Mesendoderm (in vitro differentiated cells): ENCODE data around the gene FYB1.

Experiments
- DNase-seq: peaks from one replicate; pipeline ENCODE4 v3.0.0; 2013
- H2AK5ac ChIP-seq: 2 replicates; pipeline ENCODE4 v1.6.1; 2013; ENCODE audit warnings: low read length, inconsistent platforms
- H2BK120ac ChIP-seq: 2 replicates; pipeline ENCODE4 v1.6.1; 2013; ENCODE audit warnings: low read depth, mild to moderate bottlenecking, low read length, moderate library complexity, mixed read lengths
- H2BK15ac ChIP-seq: replicated peaks from 2 replicates; pipeline ENCODE4 v1.6.1; 2013; ENCODE audit warnings: low read depth, mild to moderate bottlenecking, moderate library complexity
- H2BK5ac ChIP-seq: 2 replicates; pipeline ENCODE4 v1.6.1; 2013; ENCODE audit warnings: low read length, inconsistent platforms
- H3K18ac ChIP-seq: 2 replicates; pipeline ENCODE4 v1.6.1; 2013; ENCODE audit warnings: mild to moderate bottlenecking, low read length, mixed read lengths
- H3K23ac ChIP-seq: one replicate; pipeline ENCODE4 v1.6.1; 2013; ENCODE audit warnings: low read length
- H3K27ac ChIP-seq: 2 replicates; pipeline ENCODE4 v1.5.1; 2013; ENCODE audit warnings: low read depth, mild to moderate bottlenecking, inconsistent platforms, low read length, moderate library complexity
- H3K27me3 ChIP-seq: 2 replicates; pipeline ENCODE4 v1.6.1; 2013; ENCODE audit warnings: low read length, control low read depth, mild to moderate bottlenecking, inconsistent platforms; ENCODE audit not compliant: insufficient read depth, poor library complexity
- H3K36me3 ChIP-seq: 2 replicates; pipeline ENCODE4 v1.6.1; 2013; ENCODE audit warnings: low read length, inconsistent platforms; ENCODE audit not compliant: control insufficient read depth, insufficient read depth
- H3K4ac ChIP-seq: one replicate; pipeline ENCODE4 v1.6.1; 2013; ENCODE audit warnings: low read depth, mild to moderate bottlenecking, low read length, moderate library complexity
- H3K4me1 ChIP-seq: 2 replicates; pipeline ENCODE4 v1.6.1; 2013; ENCODE audit warnings: low read depth, low read length, inconsistent platforms; ENCODE audit not compliant: control insufficient read depth
- H3K4me2 ChIP-seq: 2 replicates; pipeline ENCODE4 v1.6.1; 2013; ENCODE audit warnings: low read length
- H3K4me3 ChIP-seq: 2 replicates; pipeline ENCODE4 v1.5.1; 2013; ENCODE audit warnings: mild to moderate bottlenecking, low read length
- H3K56ac ChIP-seq: one replicate; pipeline ENCODE4 v1.6.1; 2013; ENCODE audit warnings: low read length
- H3K79me1 ChIP-seq: 2 replicates; pipeline ENCODE4 v1.6.1; 2013; ENCODE audit warnings: low read length, inconsistent platforms
- H3K79me2 ChIP-seq: 2 replicates; pipeline ENCODE4 v1.6.1; 2013; ENCODE audit warnings: mild to moderate bottlenecking, low read length; ENCODE audit not compliant: control insufficient read depth, insufficient read depth
- H3K9ac ChIP-seq: 2 replicates; pipeline ENCODE4 v1.6.1; 2013; ENCODE audit warnings: low read length, inconsistent platforms
- H4K5ac ChIP-seq: one replicate; pipeline ENCODE4 v1.6.1; 2013; ENCODE audit warnings: low read length
- H4K8ac ChIP-seq: one replicate; pipeline ENCODE4 v1.6.1; 2013; ENCODE audit warnings: low read depth, mild to moderate bottlenecking, control low read depth, low read length, moderate library complexity
- WGBS: extraction: QIAGEN DNeasy Blood & Tissue Kit; methylation state at CpG from one replicate; pipeline ENCODE4 v1.1.7; 2013; ENCODE audit warnings: low lambda C conversion rate, missing lambda C conversion rate; ENCODE audit not compliant: insufficient coverage; ENCODE audit errors: extremely low coverage; 5-methylcytosine and 5-hydroxymethylcytosine counted together

Gene FYB1

DNA sequence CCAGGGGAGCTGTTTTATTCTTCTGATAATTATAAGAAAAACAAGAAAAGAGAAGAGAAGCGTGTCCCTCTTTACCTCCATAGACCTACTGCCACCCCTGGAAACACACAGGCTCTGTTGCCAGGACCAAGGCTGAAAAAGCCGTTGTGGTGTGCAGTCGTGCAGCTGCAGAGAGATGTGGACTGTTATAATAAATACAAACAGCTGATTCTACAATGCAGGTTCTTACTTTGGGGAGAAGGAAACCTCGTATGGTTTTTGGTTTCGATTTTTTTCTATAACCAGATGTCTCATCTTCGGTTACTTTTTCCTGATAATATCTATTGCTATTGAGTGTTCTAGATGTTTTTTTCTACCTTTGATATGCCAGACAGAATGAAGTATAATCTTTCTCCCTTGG lies 28.1 kb downstream of the FYB1 start:
- Histone ChIP-seq H3K4me1 (no peaks in the 10 kb centered on the region), H3K4me3 (no peak overlapping the region), H3K79me2 (no peaks in the 10 kb centered on the region), H3K23ac (no peak overlapping the region), H3K9ac (no peak overlapping the region), H2AK5ac (no peak overlapping the region), H2BK5ac (no peak overlapping the region), H3K36me3 (no peaks in the 10 kb centered on the region), H2BK15ac (no peak overlapping the region), H4K8ac (no peak overlapping the region), H3K79me1 (no peaks in the 10 kb centered on the region), H3K4ac (no peak overlapping the region), H3K18ac (no peak overlapping the region), H4K5ac (no peak overlapping the region), H3K27me3 (no peaks in the 10 kb centered on the region), H3K27ac (no peak overlapping the region), H3K4me2 (no peak overlapping the region), H3K56ac (no peak overlapping the region), H2BK120ac (no peak overlapping the region)
- no CpG with 5 or more reads among the region's 6 CpGs for WGBS
- no peak for DNase-seq

DNA sequence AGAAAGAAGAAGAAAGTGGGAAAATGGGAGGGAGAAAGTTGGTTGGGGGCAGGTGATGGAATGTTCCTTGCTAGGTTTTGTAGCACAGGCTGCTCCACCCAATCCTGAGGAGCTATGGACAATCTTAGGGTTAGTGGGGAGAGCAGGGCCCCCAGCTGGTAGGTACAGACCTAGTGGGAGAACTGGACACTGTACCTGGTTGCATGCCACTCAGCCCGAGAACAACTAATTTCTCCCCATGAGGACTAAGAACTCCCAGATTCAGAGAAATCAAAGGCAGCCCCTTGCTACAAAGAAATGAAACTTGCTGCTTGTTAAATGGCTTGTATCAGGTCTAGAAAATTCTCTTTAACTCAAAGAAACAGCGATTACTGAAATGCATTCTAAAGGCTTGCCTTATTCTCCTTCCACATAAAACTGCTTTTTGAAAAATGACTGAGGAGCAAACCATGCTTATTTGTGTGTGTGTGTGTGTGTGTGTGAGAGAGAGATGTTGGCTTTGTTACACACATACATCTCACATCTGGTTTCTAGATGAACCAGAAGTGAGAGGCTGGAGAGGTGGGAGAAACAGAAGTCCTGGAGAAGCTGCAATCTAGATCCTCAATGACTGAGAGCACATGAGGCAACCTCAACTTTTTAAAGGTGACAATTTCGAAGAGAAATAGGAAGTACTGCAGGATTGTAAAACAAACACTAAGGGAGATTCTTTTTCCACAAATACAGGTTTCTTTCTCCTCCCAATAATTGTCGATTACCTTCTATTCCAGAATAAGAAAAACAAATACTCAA lies 28.9 kb downstream of the FYB1 start:
- Histone ChIP-seq H3K18ac (no peak overlapping the region), H3K4me1 (no peaks in the 10 kb centered on the region), H3K56ac (no peak overlapping the region), H3K4me2 (no peak overlapping the region), H3K36me3 (no peaks in the 10 kb centered on the region), H3K9ac (no peak overlapping the region), H3K23ac (no peak overlapping the region), H2AK5ac (no peak overlapping the region), H3K79me1 (no peaks in the 10 kb centered on the region), H2BK5ac (no peak overlapping the region), H3K4ac (no peak overlapping the region), H2BK15ac (no peak overlapping the region), H4K8ac (no peak overlapping the region), H3K27ac (no peak overlapping the region), H2BK120ac (no peak overlapping the region), H4K5ac (no peak overlapping the region), H3K79me2 (no peaks in the 10 kb centered on the region), H3K27me3 (no peaks in the 10 kb centered on the region), H3K4me3 (no peak overlapping the region)
- no peak for DNase-seq
- WGBS: no CpG with 5 or more reads among the region's 4 CpGs

DNA sequence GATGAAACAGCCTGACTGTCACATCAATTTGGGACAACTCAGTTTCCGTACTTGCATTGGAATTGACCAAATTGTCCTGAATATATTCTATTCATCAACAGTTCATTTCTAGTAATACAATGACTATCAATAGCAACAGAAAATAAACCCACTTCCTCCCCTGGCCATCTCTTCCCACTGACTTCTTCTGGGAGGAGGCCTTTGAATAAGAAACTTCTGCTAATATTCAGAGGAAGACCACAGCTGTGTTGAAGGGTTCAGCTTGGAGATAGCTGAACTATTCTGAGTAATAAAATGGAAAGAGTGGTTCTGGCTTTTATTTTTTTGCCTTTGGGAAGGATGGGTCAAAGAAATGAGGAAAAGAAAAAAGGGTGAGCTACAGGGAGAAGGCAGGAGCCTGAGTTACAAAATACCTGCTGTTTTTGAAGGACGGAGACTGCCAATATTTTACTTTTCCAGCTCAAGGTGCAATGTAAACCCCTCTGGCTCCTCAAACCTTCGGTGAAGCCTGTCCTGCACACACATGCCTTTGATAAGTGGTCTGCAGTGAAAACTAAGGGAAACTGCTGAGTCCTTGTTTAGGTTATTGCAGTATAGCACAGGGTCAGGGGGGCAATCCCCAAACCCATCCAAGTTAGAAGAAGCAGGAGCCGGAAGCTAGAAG lies 29.9 kb downstream of the FYB1 start:
- Histone ChIP-seq H3K56ac (no peak overlapping the region), H3K23ac (no peak overlapping the region), H3K36me3 (no peaks in the 10 kb centered on the region), H3K4me3 (no peak overlapping the region), H3K18ac (no peak overlapping the region), H4K5ac (no peak overlapping the region), H3K9ac (no peak overlapping the region), H2BK15ac (no peak overlapping the region), H3K4me1 (no peaks in the 10 kb centered on the region), H3K79me1 (no peaks in the 10 kb centered on the region), H2BK120ac (no peak overlapping the region), H3K27ac (no peak overlapping the region), H2BK5ac (no peak overlapping the region), H3K27me3 (no peaks in the 10 kb centered on the region), H3K4me2 (no peak overlapping the region), H4K8ac (no peak overlapping the region), H3K4ac (no peak overlapping the region), H3K79me2 (no peaks in the 10 kb centered on the region), H2AK5ac (no peak overlapping the region)
- no peak for DNase-seq
- WGBS: no CpG with 5 or more reads among the region's 4 CpGs

DNA sequence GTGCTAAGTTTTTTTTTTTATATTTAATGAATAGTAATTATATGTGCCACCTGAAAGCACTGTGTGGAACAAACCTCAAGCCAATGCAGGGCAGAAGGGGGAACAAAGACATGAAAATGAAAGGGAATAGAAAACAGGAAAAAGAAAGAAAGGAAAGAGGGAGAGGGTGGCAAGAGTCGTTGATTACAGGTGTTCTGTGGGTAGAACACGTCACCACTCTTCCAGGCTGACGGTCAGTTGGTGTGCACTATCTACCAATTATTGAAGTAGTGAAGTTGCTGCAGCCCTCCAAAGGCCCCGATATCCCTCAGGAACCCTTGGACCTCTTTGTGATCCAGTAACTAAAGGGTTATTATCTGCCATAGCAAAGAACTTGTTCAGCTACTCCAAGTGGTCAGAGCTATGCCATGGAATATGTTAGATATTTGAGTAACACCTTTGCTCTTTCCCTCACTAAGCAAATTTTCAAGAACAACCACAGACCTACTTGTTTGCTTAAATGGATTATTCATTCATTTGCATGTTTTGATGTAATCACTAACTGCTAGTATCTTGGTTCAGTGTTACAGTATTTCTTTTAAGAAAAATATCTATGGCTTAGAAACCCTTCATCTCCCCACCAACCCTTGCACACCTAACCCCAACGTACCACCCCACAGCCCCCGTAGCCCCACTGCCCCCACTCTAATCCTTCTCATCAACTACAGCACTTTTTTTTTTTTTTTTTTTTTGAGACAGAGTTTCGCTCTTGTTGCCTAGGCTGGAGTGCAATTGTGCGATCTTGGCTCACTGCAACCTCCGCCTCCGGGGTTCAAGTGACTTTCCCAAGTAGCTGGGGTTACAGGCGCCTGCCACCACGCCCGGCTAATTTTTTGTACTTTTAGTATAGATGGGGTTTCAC lies 31.3 kb downstream of the FYB1 start:
- Histone ChIP-seq H4K5ac (no peak overlapping the region), H2BK5ac (no peak overlapping the region), H3K23ac (no peak overlapping the region), H3K18ac (no peak overlapping the region), H2BK120ac (no peak overlapping the region), H3K4me1 (no peaks in the 10 kb centered on the region), H3K4ac (no peak overlapping the region), H3K27me3 (no peaks in the 10 kb centered on the region), H2BK15ac (no peak overlapping the region), H3K27ac (no peak overlapping the region), H2AK5ac (no peak overlapping the region), H3K36me3 (no peaks in the 10 kb centered on the region), H3K4me3 (no peak overlapping the region), H3K79me1 (no peaks in the 10 kb centered on the region), H3K79me2 (no peaks in the 10 kb centered on the region), H3K4me2 (no peak overlapping the region), H3K9ac (no peak overlapping the region), H3K56ac (no peak overlapping the region), H4K8ac (no peak overlapping the region)
- WGBS: no CpG with 5 or more reads among the region's 13 CpGs
- DNase-seq: no peak

DNA sequence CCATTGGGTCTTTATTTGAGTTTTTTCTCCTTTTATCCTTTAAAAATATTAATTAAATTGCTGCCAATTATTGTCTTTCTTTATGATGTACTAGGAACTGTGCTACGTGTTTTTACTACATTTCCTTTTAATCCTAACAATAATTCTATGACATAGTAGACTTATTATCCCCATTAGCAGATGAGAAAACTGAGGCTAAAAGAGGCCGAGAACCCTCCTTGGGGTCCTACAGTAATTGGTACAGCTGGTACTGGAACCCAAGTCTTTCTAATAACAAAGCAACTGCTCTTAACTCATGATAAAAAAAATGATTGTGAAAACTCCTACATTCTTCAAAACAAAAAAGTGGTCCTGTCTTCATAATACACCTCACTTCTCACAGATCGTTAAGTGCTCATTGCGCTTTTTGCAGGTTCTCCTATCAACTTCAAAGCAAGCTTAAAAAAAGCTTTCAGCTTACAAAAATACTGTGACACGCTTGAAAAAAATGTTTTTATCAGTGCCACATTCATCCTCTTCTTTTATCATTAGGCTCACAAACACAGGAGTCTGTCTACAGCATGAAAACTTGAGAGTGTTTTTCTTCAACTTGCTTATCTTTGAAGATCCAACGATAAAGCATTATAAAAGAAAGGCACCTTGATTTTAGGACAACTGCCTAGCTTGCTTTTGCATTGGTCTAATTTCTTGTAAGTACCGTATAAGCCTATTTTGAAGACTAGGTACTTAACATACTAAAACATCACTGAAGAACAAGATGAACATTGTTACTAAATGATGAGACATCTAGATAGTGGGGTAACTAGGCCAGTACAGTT lies 32.4 kb downstream of the FYB1 start:
- Histone ChIP-seq H3K23ac (no peak overlapping the region), H3K4ac (no peak overlapping the region), H3K79me1 (no peaks in the 10 kb centered on the region), H3K18ac (no peak overlapping the region), H2BK5ac (no peak overlapping the region), H2BK15ac (no peak overlapping the region), H3K4me1 (no peaks in the 10 kb centered on the region), H3K56ac (no peak overlapping the region), H3K79me2 (no peaks in the 10 kb centered on the region), H3K36me3 (no peaks in the 10 kb centered on the region), H2AK5ac (no peak overlapping the region), H2BK120ac (no peak overlapping the region), H3K27ac (no peak overlapping the region), H3K4me2 (no peak overlapping the region), H3K9ac (no peak overlapping the region), H4K5ac (no peak overlapping the region), H4K8ac (no peak overlapping the region), H3K27me3 (no peaks in the 10 kb centered on the region), H3K4me3 (no peak overlapping the region)
- no CpG with 5 or more reads among the region's 7 CpGs for WGBS
- no peak for DNase-seq
